ENCODE results near the gene PALLD. TPM values are rescaled to one million over a fixed set of nuclear protein-coding genes. Genes with fewer than 3 reads are reported as not detected.
"Not testable (repeated sequence)": the region's sequence is repeated elsewhere in the genome, so short reads cannot be mapped to it uniquely, and the experiment has no call there.

Gene PALLD
- polyA plus RNA-seq (ENCODE audit: insufficient read length in 4 of 4) = 100 to 1,000 TPM in 3 of 4 donors, 10 to 100 TPM in 1; 85.8 to 252 (median 188) TPM

GRCh38 chr4:168496834-168497233, at the start of gene PALLD:
TSS of gene PALLD (plus strand) at chr4:168497052.
- no peak for DNase-seq (ENCODE audit: low read depth in 4 of 4, low spot score in 3 of 4)

DNA sequence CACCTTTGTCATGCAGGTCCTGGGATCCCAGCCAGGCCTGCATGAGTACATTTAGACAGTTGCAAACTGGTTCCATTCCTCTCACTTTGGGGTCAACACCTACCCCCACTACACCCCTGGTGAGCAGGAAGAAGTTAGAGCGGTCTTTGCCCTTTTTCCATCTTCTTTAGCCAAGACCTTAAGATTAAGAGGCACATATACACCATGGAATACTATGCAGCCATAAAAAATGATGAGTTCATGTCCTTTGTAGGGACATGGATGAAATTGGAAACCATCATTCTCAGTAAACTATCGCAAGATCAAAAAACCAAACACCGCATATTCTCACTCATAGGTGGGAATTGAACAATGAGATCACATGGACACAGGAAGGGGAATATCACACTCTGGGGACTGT, 47.8 kb upstream of the PALLD start:
- DNase-seq (ENCODE audit: low read depth in 4 of 4, low spot score in 3 of 4) = not testable (repeated sequence)

DNA sequence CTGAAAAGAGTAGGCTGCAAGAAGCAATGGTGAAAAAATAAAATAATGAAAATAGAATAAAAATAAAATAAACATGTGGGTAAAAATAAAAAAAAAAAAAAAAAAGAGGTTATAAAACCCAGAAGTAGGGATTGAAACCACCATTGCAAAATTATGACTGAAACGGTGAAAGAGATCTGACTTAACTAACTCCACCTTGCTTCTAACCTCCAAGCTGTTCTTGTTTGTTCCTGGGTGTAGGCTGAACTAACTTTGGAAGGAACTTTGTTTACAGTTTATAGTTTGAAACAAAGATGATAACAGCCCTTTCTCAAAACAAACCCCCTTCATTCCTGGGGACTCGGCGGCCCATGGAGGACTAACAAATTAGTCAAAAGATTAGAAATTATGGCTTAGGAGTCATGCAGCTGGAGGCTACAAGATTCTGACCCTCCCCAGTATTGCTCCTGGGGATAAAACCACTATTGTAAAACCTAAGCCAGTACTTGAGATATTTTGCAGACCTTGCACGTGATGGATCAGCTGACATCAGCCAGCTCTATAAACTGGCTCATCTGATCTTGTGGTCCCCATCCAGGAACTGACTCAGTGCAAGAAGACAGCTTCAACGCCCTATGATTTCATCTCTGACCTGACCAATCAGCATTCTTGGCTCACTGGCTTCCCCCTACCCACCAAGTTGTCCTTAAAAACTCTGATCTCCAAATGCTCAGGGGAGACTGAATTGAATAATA, 47.0 kb upstream of the PALLD start:
- no peak for DNase-seq (ENCODE audit: low read depth in 4 of 4, low spot score in 3 of 4)

DNA sequence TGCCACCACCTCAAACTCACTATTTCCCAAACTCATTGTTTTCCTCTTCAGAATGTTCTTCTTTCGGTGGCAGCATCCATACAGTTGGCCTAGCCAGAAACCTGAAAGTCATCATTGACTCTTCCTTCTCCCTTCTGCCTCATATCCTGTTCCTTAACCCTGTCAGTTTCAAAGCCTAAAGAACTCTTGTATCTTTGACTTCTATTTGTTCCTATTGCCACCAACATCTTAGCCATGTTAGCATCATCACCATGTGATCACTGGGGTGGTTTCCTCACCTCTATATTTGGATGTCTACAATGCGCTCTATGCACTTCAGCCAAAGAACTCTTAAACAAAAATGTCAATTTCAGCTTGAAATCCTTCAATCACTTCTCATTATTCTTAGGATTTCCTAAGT, 45.5 kb upstream of the PALLD start:
- DNase-seq (ENCODE audit: low read depth in 4 of 4, low spot score in 3 of 4) = no peak

DNA sequence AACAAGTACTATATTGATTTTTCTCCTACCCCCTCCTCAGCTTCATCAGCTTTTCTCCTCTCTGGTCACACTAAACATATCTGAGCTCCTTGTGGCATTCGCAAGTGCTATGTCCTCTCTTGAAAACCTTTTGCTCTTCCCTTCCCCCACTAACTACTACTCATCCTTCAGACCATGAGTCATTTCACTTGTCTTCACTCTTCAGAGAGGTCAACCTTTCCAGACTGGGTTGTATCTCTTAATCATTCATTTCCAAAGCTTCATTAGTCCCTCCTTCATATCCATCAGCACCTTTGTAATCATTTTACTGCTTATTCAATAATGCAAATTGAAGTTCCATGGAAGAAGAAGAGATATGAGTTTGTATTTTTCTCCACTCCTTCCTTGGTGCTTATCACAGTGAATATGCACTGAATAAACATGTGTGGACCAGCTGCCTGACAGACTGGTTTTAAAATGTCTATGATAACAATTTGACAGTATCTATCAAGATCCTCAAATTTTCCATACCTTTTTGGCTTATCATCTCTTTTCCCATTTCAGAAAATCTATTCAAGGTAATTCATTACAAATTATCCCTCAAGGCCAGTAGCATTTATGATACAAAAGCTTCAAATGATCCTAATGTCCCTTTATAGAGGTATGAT, 45.0 kb upstream of the PALLD start:
- DNase-seq (ENCODE audit: low read depth in 4 of 4, low spot score in 3 of 4) = no peak

DNA sequence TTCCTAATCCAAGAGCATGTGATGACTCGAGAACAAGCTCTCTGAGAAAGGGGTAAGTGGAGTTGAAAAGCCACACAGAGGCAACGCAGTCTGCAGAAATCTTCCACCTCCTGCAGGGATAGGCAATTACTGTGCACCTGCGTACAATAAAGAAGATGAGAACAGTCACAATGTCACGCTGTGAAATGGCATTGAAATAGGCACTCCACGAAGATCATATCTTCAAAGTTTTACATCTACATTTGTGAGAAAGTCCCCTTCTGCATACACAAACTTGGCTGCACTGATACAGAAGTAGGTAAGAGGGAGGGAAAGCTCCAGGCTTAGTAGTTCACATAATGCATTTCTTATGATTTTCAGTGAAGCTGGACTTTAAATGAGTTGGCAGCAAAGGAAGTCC, 43.7 kb upstream of the PALLD start:
- no peak for DNase-seq (ENCODE audit: low read depth in 4 of 4, low spot score in 3 of 4)

GRCh38 chr4:168458256-168458655, 38.6 kb upstream of the PALLD start:
- not testable (repeated sequence) for DNase-seq (ENCODE audit: low read depth in 4 of 4, low spot score in 3 of 4)

- DNase-seq (ENCODE audit: low read depth in 4 of 4, low spot score in 3 of 4) = no peak
These were observed 35.0 kb upstream of the PALLD start for GRCh38 chr4:168461821-168462220.

GRCh38 chr4:168472920-168473319, 23.9 kb upstream of the PALLD start:
- no peak for DNase-seq (ENCODE audit: low read depth in 4 of 4, low spot score in 3 of 4)

DNA sequence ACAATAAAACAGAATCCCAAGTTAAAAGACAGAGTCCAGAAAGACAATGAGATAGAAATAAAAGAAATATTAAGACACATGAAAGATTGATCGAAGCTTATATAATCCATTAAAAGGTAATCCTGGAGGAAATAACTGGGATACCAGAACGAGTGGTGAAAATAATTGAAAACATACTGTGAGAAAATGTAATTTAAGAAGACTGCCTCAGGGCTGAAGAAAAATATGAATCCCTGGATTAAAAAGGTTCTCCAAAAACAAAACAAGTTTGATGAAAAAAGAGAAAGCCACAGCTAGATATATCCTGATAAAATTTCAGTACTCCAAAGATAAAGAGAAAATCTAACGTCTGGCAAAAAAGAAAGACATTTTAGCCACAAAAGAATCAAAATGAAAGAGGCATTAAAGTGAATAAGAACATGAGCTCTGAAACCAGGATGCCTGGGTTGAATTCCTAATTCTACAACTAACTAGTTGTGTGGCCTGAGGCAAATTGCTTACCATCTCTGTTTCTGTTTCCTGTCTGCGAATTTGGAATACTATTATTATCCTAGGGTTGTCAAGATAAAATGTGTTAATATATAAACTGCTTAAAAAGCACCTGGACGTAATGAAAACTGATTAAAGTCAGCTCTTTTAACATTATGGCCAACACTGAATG, 22.1 kb upstream of the PALLD start:
- no peak for DNase-seq (ENCODE audit: low read depth in 4 of 4, low spot score in 3 of 4)

DNA sequence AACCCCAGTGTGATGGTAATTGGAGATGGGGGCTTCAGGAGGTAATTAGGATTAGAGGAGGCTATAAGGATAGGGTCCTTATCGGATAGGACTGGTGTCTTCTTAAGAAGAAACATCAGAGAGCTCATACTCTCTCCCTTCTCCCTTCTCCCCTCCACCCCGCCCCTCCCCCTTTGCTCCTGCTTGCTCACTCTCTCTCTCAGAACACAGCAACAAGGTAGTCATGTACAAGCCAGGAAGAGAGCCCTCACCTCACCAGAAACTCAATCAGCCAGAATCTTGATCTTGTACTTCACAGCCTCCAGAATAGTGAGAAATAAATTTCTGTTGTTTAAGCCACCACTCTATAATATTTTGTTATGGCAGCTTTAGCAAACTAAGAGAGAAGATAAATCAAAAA, 21.1 kb upstream of the PALLD start:
- DNase-seq (ENCODE audit: low read depth in 4 of 4, low spot score in 3 of 4) = no peak

GRCh38 chr4:168478868-168479267, 18.0 kb upstream of the PALLD start:
- DNase-seq (ENCODE audit: low read depth in 4 of 4, low spot score in 3 of 4) = no peak

GRCh38 chr4:168480931-168481611, 15.8 kb upstream of the PALLD start:
- peak in 3 of 4 donors; percentile 12 to 29 (median 21) for DNase-seq (ENCODE audit: low read depth in 4 of 4, low spot score in 3 of 4)

- DNase-seq (ENCODE audit: low read depth in 4 of 4, low spot score in 3 of 4) = no peak
These were observed 13.0 kb upstream of the PALLD start for GRCh38 chr4:168483811-168484210.

- no peak for DNase-seq (ENCODE audit: low read depth in 4 of 4, low spot score in 3 of 4)
These were observed 12.2 kb upstream of the PALLD start for GRCh38 chr4:168484626-168485025.

DNA sequence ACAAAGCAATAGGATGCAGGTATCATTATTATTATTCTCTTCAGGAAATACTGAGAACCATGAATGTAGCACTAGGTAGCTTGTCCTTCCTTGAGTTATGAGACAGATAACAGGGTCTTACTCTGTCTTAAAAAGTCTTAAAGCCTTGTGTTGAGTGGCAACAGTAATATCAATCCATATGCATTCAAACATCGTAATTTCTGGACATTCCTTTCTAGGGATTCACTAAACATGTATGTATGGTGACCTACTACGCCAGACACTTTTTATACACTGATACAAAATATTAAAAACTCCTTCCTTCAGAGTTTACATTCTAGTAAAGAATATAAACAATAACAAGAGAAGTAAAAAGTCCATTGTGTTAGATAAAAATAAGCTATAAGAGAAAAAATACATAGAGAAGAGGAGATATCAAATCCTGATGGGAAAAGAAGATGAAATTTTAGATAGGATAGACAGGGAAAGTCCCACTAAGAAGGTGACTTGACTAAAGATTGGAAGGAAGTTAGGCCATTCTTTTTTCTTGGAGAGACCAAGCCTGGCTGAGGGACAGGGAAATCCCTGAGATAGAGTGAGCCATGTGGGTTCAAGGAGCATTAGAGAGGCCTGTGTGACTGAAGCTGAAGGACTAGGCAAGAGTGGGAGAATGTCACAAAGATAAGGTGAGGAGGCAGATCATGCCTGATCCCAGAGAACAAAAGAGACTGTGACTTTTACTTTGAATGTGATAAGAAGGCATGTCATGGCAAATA, 11.5 kb upstream of the PALLD start:
- DNase-seq (ENCODE audit: low read depth in 4 of 4, low spot score in 3 of 4) = no peak

DNA sequence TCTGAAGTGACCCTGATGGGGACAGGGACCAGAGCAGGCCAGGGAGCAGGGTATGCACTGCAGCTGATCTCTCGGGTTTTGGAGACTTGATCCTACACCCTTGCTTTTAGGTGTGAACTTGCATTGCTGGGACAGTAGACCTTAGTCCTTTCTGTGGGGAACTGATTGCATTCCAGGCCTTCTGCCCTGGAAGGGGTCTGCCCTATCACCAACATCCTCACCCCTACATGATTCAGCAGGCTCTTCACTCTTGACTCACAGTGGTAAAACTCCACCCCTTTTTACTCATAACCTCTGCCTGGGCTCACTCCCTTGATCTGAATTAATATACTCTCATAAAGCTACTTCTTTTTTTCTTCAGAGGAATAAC, 10.0 kb upstream of the PALLD start:
- DNase-seq (ENCODE audit: low read depth in 4 of 4, low spot score in 3 of 4) = no peak

- no peak for DNase-seq (ENCODE audit: low read depth in 4 of 4, low spot score in 3 of 4)
These were observed 9.4 kb upstream of the PALLD start for GRCh38 chr4:168487282-168488035.

- no peak for DNase-seq (ENCODE audit: low read depth in 4 of 4, low spot score in 3 of 4)
These were observed 8.0 kb upstream of the PALLD start for GRCh38 chr4:168488869-168489274.

DNA sequence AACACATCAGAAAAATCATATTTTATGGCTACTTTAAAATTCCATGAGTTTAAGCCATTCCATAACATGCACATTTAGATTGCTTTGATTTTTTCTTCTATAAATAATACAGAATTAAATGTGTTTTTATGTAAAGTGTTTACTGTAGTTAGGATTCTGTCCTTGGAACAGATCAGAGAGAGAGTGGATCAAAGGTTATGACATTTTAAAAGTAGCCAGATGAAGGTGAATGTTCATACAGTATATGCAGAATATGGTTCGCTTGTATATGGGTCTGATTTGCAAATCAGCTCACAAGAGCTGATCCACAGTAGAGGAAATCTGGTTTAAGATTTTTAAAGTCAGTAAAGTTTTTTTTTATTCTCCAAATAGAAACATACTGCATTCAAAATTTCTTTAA, 7.2 kb upstream of the PALLD start:
- DNase-seq (ENCODE audit: low read depth in 4 of 4, low spot score in 3 of 4) = no peak
